Bronchus fibroblast of lung (primary cell): ENCODE data around the gene ZNF337. TPM values are rescaled to one million over a fixed set of nuclear protein-coding genes. Genes with fewer than 3 reads are reported as not detected.

Source experiments
- total RNA-seq: library from RNA; depleted of rRNA; stranded (reverse); fragments of >200 nt; gene quantifications from 2 replicates; pipeline ENCODE4 v1.2.3, GENCODE V29; 2015

ZNF337 gene
- 5.9 and 7.7 TPM in 2 replicates for total RNA-seq

GRCh38 chr20:25696371-25697131 lies at the start of gene ZNF337:
TSS of gene ZNF337 (minus strand) at chr20:25696853. CDS start at chr20:25686417, 10,436 bp downstream.

Other genes starting within 250 kb of the ZNF337 start
- gene NINL, start 111.3 kb downstream of the ZNF337 start, total RNA-seq: 5.8 and 6.9 TPM in 2 replicates
- gene NANP, start 72.8 kb downstream of the ZNF337 start, total RNA-seq: 5.5 and 6.9 TPM in 2 replicates